ENCODE measurements around the gene MEST.
A peak's percentile ranks its signal among the peaks of the same experiment; 100 is the strongest.

The MEST gene

DNA sequence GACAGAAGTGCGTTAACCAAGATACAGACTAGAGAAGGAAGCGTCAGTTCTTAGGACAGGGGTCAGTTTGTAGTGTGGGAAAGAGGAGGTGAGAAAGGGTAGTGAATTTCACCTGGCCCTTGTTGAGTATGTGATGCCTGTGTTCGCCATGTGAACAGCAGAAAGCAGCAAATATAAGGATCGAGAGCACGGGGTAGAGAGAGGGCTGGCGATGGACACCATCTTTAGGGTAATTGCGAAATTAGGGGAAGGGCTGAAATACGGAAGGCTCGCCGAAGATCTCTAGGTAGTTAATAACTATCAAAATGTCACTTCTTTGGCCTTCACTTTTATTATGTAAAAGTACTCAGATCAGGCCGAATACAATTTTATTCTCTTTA, 6.2 kb upstream of the MEST start:
- Histone ChIP-seq H3K4me1 (ENCODE audit: control insufficient read depth in 1 of 2, insufficient read depth in 1 of 2, low read depth in 1 of 2, low read length in 1 of 2) (peaks cover 11 to 19% of the 10 kb centered on the region in 2 experiments), H3K9me3 (no peaks in the 10 kb centered on the region), H3K27me3 (peaks cover 65% of the 10 kb centered on the region), H3K27ac (no peak overlapping the region), H3K4me3 (ENCODE audit: low read depth in 1 of 2, low read length in 1 of 2) (peak overlapping the region; percentile 54 to 60), H3K36me3 (no peaks in the 10 kb centered on the region)
- TF ChIP-seq, protein P1, sequence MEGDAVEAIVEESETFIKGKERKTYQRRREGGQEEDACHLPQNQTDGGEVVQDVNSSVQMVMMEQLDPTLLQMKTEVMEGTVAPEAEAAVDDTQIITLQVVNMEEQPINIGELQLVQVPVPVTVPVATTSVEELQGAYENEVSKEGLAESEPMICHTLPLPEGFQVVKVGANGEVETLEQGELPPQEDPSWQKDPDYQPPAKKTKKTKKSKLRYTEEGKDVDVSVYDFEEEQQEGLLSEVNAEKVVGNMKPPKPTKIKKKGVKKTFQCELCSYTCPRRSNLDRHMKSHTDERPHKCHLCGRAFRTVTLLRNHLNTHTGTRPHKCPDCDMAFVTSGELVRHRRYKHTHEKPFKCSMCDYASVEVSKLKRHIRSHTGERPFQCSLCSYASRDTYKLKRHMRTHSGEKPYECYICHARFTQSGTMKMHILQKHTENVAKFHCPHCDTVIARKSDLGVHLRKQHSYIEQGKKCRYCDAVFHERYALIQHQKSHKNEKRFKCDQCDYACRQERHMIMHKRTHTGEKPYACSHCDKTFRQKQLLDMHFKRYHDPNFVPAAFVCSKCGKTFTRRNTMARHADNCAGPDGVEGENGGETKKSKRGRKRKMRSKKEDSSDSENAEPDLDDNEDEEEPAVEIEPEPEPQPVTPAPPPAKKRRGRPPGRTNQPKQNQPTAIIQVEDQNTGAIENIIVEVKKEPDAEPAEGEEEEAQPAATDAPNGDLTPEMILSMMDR (IDR thresholded peaks at IDR 0.05) = no peak

GRCh38 chr7:130486114-130486953, 5.6 kb upstream of the MEST start:
- H3K27ac ChIP-seq = no peak overlapping the region
- TF ChIP-seq, protein P1 (IDR thresholded peaks at IDR 0.05) = no peak
- no peaks in the 10 kb centered on the region for H3K9me3 ChIP-seq
- H3K4me3 ChIP-seq (ENCODE audit: low read depth in 1 of 2, low read length in 1 of 2) = peak overlapping the region; percentile 54 to 60
- no peaks in the 10 kb centered on the region for H3K36me3 ChIP-seq
- peaks cover 17 to 25% of the 10 kb centered on the region in 2 experiments for H3K4me1 ChIP-seq (ENCODE audit: control insufficient read depth in 1 of 2, insufficient read depth in 1 of 2, low read depth in 1 of 2, low read length in 1 of 2)
- H3K27me3 ChIP-seq = peaks cover 71% of the 10 kb centered on the region

DNA sequence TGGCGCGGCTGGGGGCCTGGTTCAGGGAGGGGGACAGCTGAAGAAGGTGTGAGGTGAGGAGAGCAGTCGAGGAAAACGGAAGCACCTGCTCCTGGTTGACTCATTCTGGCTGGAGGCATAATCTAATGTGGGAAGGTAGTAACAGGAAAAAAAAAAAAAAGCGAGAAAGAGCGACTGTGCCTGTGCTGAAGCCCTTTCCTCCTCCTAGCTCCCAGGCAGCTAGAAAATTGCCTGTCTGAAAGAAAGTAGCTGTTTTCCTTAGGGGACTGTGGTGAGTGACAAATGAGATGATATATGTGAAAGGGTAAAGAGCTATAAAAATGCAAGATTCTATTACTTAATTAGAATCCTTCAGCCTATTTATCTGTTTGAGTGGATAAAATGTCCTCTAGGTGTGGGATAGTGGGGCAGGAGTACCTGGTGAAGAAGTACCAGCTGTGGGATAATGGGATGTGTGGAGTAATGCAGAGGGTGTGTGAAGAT, 4.9 kb upstream of the MEST start:
- no peaks in the 10 kb centered on the region for H3K36me3 ChIP-seq
- TF ChIP-seq, protein P1 (IDR thresholded peaks at IDR 0.05) = no peak
- H3K27me3 ChIP-seq = peaks cover 78% of the 10 kb centered on the region
- no peaks in the 10 kb centered on the region for H3K9me3 ChIP-seq
- peak overlapping the region; percentile 54 to 60 for H3K4me3 ChIP-seq (ENCODE audit: low read depth in 1 of 2, low read length in 1 of 2)
- H3K4me1 ChIP-seq (ENCODE audit: control insufficient read depth in 1 of 2, insufficient read depth in 1 of 2, low read depth in 1 of 2, low read length in 1 of 2) = peaks cover 22 to 30% of the 10 kb centered on the region in 2 experiments
- H3K27ac ChIP-seq = no peak overlapping the region

DNA sequence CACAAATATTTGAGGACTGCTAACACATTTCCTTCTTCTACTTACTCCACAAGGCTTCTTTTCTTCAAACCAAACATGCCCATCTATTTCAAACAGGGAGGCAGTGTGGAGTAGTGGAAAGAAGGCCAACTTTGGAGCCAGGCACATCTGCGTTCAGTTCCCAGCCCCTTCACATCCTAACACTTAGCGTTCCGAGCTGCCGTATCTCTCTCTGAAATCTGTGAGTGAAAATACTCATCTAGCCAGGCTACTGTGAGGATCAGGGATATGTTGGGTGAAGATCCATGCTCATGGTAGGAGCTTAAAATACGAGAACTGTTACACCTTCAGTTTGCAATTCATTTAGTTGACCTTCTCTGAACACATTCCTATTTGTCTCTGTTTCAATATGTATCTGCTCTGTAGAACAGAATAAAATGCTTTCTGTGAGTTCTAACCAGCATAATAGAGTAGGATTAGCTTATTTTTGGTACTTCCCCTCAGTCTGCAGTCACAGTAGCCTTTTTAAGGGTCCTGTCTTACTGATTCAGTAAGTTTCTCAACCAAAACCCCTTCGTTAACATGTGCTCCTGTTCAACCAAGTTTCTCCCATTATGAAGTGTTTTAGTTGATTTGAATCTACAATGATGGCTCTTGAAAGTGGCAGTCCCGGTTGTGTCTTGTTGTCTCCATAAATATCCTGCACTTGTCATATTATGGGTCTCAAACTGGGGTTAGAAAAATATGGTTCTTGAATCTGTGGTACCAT, 3.3 kb upstream of the MEST start:
- Histone ChIP-seq H3K4me3 (ENCODE audit: low read depth in 1 of 2, low read length in 1 of 2) (no peak overlapping the region), H3K27ac (no peak overlapping the region), H3K9me3 (no peaks in the 10 kb centered on the region), H3K36me3 (no peaks in the 10 kb centered on the region), H3K4me1 (ENCODE audit: control insufficient read depth in 1 of 2, insufficient read depth in 1 of 2, low read depth in 1 of 2, low read length in 1 of 2) (peaks cover 26 to 30% of the 10 kb centered on the region in 2 experiments), H3K27me3 (peaks cover 94% of the 10 kb centered on the region)
- TF ChIP-seq, protein P1 (IDR thresholded peaks at IDR 0.05) = no peak

GRCh38 chr7:130489140-130489983, 2.5 kb upstream of the MEST start:
- peaks cover 26 to 30% of the 10 kb centered on the region in 2 experiments for H3K4me1 ChIP-seq (ENCODE audit: control insufficient read depth in 1 of 2, insufficient read depth in 1 of 2, low read depth in 1 of 2, low read length in 1 of 2)
- no peaks in the 10 kb centered on the region for H3K36me3 ChIP-seq
- H3K27ac ChIP-seq = no peak overlapping the region
- H3K9me3 ChIP-seq = no peaks in the 10 kb centered on the region
- TF ChIP-seq, protein P1 (IDR thresholded peaks at IDR 0.05) = no peak
- H3K4me3 ChIP-seq (ENCODE audit: low read depth in 1 of 2, low read length in 1 of 2) = no peak overlapping the region
- H3K27me3 ChIP-seq = peaks cover 100% of the 10 kb centered on the region
